Large intestine (tissue), 3 donors: ENCODE results near the gene ACTL10. TPM values are rescaled to one million over a fixed set of nuclear protein-coding genes. Genes with fewer than 3 reads are reported as not detected.
"Not testable (repeated sequence)": the region's sequence is repeated elsewhere in the genome, so short reads cannot be mapped to it uniquely, and the experiment has no call there.

Source experiments
- DNase-seq, 2 donors: peaks; one replicate each; pipeline versions ENCODE4 v3.0.0 to v3.0.0-alpha.2; 2013
- H3K27ac ChIP-seq: one replicate; pipeline ENCODE4 v1.5.1; 2013; ENCODE audit warnings: low read length
- H3K27me3 ChIP-seq: 2 replicates; pipeline ENCODE4 v1.6.1; 2013; ENCODE audit warnings: low read length; ENCODE audit not compliant: control insufficient read depth, insufficient read depth
- H3K36me3 ChIP-seq: 2 replicates; pipeline ENCODE4 v1.6.1; 2013; ENCODE audit warnings: low read length; ENCODE audit not compliant: control insufficient read depth, insufficient read depth
- H3K4me1 ChIP-seq: one replicate; pipeline ENCODE4 v1.6.1; 2013; ENCODE audit warnings: low read length; ENCODE audit not compliant: control insufficient read depth, insufficient read depth
- H3K4me3 ChIP-seq: one replicate; pipeline ENCODE4 v1.5.1; 2013; ENCODE audit warnings: low read length
- H3K9me3 ChIP-seq: one replicate; pipeline ENCODE4 v1.6.1; 2013; ENCODE audit warnings: mild to moderate bottlenecking, low read depth, low read length, moderate library complexity; ENCODE audit not compliant: control insufficient read depth
- WGBS: methylation state at CpG from one replicate; pipeline ENCODE4 v1.1.5; 2013; ENCODE audit warnings: low lambda C conversion rate; ENCODE audit not compliant: insufficient coverage; 5-methylcytosine and 5-hydroxymethylcytosine counted together
- polyA plus RNA-seq: library from polyadenylated mRNA; unstranded; fragments of 120-200 nt; gene quantifications from one replicate; pipeline ENCODE4 v1.2.1, GENCODE V29; 2013

The ACTL10 gene
- polyA plus RNA-seq, 1 donor, result 1.4 TPM

GRCh38 chr20:33631910-33632309, 34.8 kb upstream of the ACTL10 start:
- H3K27me3 ChIP-seq, H3K9me3 ChIP-seq, H3K4me3 ChIP-seq, H3K27ac ChIP-seq, H3K4me1 ChIP-seq, DNase-seq: not testable (repeated sequence)
- no CpG with 5 or more reads among the region's 4 CpGs for WGBS
- peaks cover 66% of the 10 kb centered on the region for H3K36me3 ChIP-seq

GRCh38 chr20:33635341-33635740, 31.4 kb upstream of the ACTL10 start:
- H3K36me3 ChIP-seq, result peaks cover 61% of the 10 kb centered on the region
- no peaks in the 10 kb centered on the region for H3K27me3 ChIP-seq
- no peaks in the 10 kb centered on the region for H3K4me1 ChIP-seq
- H3K4me3 ChIP-seq, result no peak overlapping the region
- no peaks in the 10 kb centered on the region for H3K9me3 ChIP-seq
- no peak for DNase-seq
- WGBS, result no CpG with 5 or more reads among the region's 3 CpGs
- H3K27ac ChIP-seq, result no peak overlapping the region

GRCh38 chr20:33636776-33637175, 30.0 kb upstream of the ACTL10 start:
- Histone ChIP-seq H3K36me3 (peaks cover 63% of the 10 kb centered on the region), H3K9me3 (no peaks in the 10 kb centered on the region), H3K27me3 (no peaks in the 10 kb centered on the region), H3K4me3 (no peak overlapping the region), H3K27ac (no peak overlapping the region), H3K4me1 (no peaks in the 10 kb centered on the region)
- no peak for DNase-seq
- no CpG with 5 or more reads among the region's 1 CpG for WGBS

- H3K36me3 ChIP-seq, result peaks cover 75% of the 10 kb centered on the region
- H3K4me3 ChIP-seq, result no peak overlapping the region
- H3K27me3 ChIP-seq, result no peaks in the 10 kb centered on the region
- H3K4me1 ChIP-seq, result peaks cover 12% of the 10 kb centered on the region
- no peaks in the 10 kb centered on the region for H3K9me3 ChIP-seq
- no peak for DNase-seq
- no CpG with 5 or more reads among the region's 13 CpGs for WGBS
- H3K27ac ChIP-seq, result no peak overlapping the region
Measured at GRCh38 chr20:33640287-33640686, 26.5 kb upstream of the ACTL10 start.

- H3K4me3 ChIP-seq, result no peak overlapping the region
- H3K4me1 ChIP-seq, result peaks cover 15% of the 10 kb centered on the region
- peak overlapping the region; percentile 51 for H3K27ac ChIP-seq
- no CpG with 5 or more reads among the region's 28 CpGs for WGBS
- no peaks in the 10 kb centered on the region for H3K27me3 ChIP-seq
- H3K36me3 ChIP-seq, result peaks cover 77% of the 10 kb centered on the region
- H3K9me3 ChIP-seq, result no peaks in the 10 kb centered on the region
- DNase-seq, result no peak
Measured at GRCh38 chr20:33644313-33645071, 22.3 kb upstream of the ACTL10 start.

- no CpG with 5 or more reads among the region's 4 CpGs for WGBS
- Histone ChIP-seq H3K36me3 (peaks cover 72% of the 10 kb centered on the region), H3K4me3 (no peak overlapping the region), H3K4me1 (peaks cover 15% of the 10 kb centered on the region), H3K27ac (peak overlapping the region; percentile 51), H3K27me3 (no peaks in the 10 kb centered on the region), H3K9me3 (no peaks in the 10 kb centered on the region)
- DNase-seq, result peak; percentile 69 to 83
Measured at GRCh38 chr20:33645072-33645358, 21.7 kb upstream of the ACTL10 start.

- no peak overlapping the region for H3K4me3 ChIP-seq
- WGBS, result no CpG with 5 or more reads among the region's 2 CpGs
- H3K4me1 ChIP-seq, result peaks cover 15% of the 10 kb centered on the region
- H3K9me3 ChIP-seq, result no peaks in the 10 kb centered on the region
- peaks cover 68% of the 10 kb centered on the region for H3K36me3 ChIP-seq
- H3K27ac ChIP-seq, result peak overlapping the region; percentile 33
- no peaks in the 10 kb centered on the region for H3K27me3 ChIP-seq
- no peak for DNase-seq
Measured at GRCh38 chr20:33645396-33645795, 21.3 kb upstream of the ACTL10 start.

- H3K27ac ChIP-seq, result no peak overlapping the region
- peaks cover 20% of the 10 kb centered on the region for H3K4me1 ChIP-seq
- no peak for DNase-seq
- H3K27me3 ChIP-seq, result no peaks in the 10 kb centered on the region
- H3K36me3 ChIP-seq, result peaks cover 61% of the 10 kb centered on the region
- H3K4me3 ChIP-seq, result no peak overlapping the region
- no peaks in the 10 kb centered on the region for H3K9me3 ChIP-seq
- no CpG with 5 or more reads among the region's 5 CpGs for WGBS
Measured at GRCh38 chr20:33646191-33646590, 20.6 kb upstream of the ACTL10 start.

GRCh38 chr20:33646959-33647602, 19.7 kb upstream of the ACTL10 start:
- H3K4me1 ChIP-seq, result peaks cover 25% of the 10 kb centered on the region
- H3K36me3 ChIP-seq, result peaks cover 52% of the 10 kb centered on the region
- H3K9me3 ChIP-seq, H3K4me3 ChIP-seq, H3K27me3 ChIP-seq, DNase-seq, H3K27ac ChIP-seq: not testable (repeated sequence)
- 92% methylated on average over 2 of the region's 14 CpGs for WGBS

GRCh38 chr20:33647603-33648395, 18.9 kb upstream of the ACTL10 start:
- Histone ChIP-seq H3K27ac (no peak overlapping the region), H3K4me1 (peaks cover 26% of the 10 kb centered on the region), H3K36me3 (peaks cover 47% of the 10 kb centered on the region), H3K4me3 (no peak overlapping the region), H3K27me3 (no peaks in the 10 kb centered on the region), H3K9me3 (no peaks in the 10 kb centered on the region)
- WGBS, result no CpG with 5 or more reads among the region's 11 CpGs
- no peak for DNase-seq
